Suprapubic skin (tissue), 4 donors: ENCODE measurements around the gene CC2D2B. TPM values are rescaled to one million over a fixed set of nuclear protein-coding genes. Genes with fewer than 3 reads are reported as not detected.

ENCODE experiments used
- DNase-seq, 2 donors: peaks; one replicate each; pipeline ENCODE4 v3.0.0-alpha.2; 2019; ENCODE audit warnings: low spot score in 2 of 2
- H3K27ac ChIP-seq: fragments of 200-600 bp; sonication (generic); one replicate; pipeline ENCODE4 v1.5.1; 2019
- H3K27me3 ChIP-seq: fragments of 200-600 bp; sonication (generic); one replicate; pipeline ENCODE4 v1.5.1; 2019
- H3K36me3 ChIP-seq: fragments of 200-600 bp; sonication (generic); one replicate; pipeline ENCODE4 v1.5.1; 2019
- H3K4me1 ChIP-seq: fragments of 200-600 bp; sonication (generic); one replicate; pipeline ENCODE4 v1.5.1; 2019
- H3K4me3 ChIP-seq: fragments of 200-600 bp; sonication (generic); one replicate; pipeline ENCODE4 v1.5.1; 2019; ENCODE audit warnings: mild to moderate bottlenecking
- H3K9me3 ChIP-seq: fragments of 200-600 bp; sonication (generic); one replicate; pipeline ENCODE4 v1.5.1; 2019
- CTCF ChIP-seq, 2 donors: fragments of 200-600 bp in 1 of 2; fragments of 450-650 bp in 1 of 2; sonication (generic) in 1 of 2; IDR thresholded peaks; one replicate each; pipeline ENCODE4 v1.5.1; 2016 to 2019; ENCODE audit warnings: antibody characterized with exemption in 2 of 2, mild to moderate bottlenecking in 1 of 2, moderate library complexity in 1 of 2
- EP300 ChIP-seq: sonication (generic); formaldehyde crosslinking; IDR thresholded peaks from one replicate; pipeline ENCODE4 v1.6.1; 2017; ENCODE audit warnings: antibody characterized with exemption
- POLR2A ChIP-seq, 2 donors: fragments of 450-650 bp; IDR thresholded peaks; one replicate each; pipeline ENCODE4 v1.6.1; 2017; ENCODE audit warnings: antibody characterized with exemption in 2 of 2, mild to moderate bottlenecking in 2 of 2, moderate library complexity in 2 of 2
- POLR2AphosphoS5 ChIP-seq, 3 donors: sonication (generic); formaldehyde crosslinking; IDR thresholded peaks; one replicate each; pipeline ENCODE4 v1.6.1; 2017; ENCODE audit warnings: antibody characterized with exemption in 3 of 3
- WGBS: methylation state at CpG from one replicate; pipeline ENCODE4 v1.1.5; 2018; 5-methylcytosine and 5-hydroxymethylcytosine counted together
- total RNA-seq, 4 donors: library from RNA; depleted of rRNA; stranded (reverse); fragments of >200 nt; gene quantifications; one replicate each; pipeline ENCODE4 v1.1.0, GENCODE V29; 2016

Gene CC2D2B
- total RNA-seq = 1 to 10 TPM in 1 of 4 donors, under 1 TPM in 2, not detected in 1; 0.47 to 3.9 (median 0.72) TPM

- peak within 1 kb of the TSS; percentile 71 for H3K4me3 ChIP-seq
- H3K27me3 ChIP-seq = no peaks in the 10 kb centered on the region
- DNase-seq = peak; percentile 85 to 91
- no peaks in the 10 kb centered on the region for H3K9me3 ChIP-seq
- peaks cover 7% of the 10 kb centered on the region for H3K4me1 ChIP-seq
- WGBS = under 1% methylated on average over 14 of the region's 69 CpGs
- peaks cover 12% of the 10 kb centered on the region for H3K36me3 ChIP-seq
- TF ChIP-seq CTCF (IDR thresholded peaks at IDR 0.05) (no peak), POLR2A (IDR thresholded peaks at IDR 0.05) (no peak), EP300 (no peak), POLR2AphosphoS5 (IDR thresholded peaks at IDR 0.05) (no peak)
- peak within 1 kb of the TSS; percentile 71 for H3K27ac ChIP-seq
Observed at GRCh38 chr10:95907456-95908253, at the start of gene CC2D2B. TSS of gene CC2D2B (plus strand) at chr10:95907975. CDS start at chr10:95911324, 3,349 bp downstream.

GRCh38 chr10:95860166-95860940 lies 47.4 kb upstream of the CC2D2B start:
- Histone ChIP-seq H3K27ac (no peak overlapping the region), H3K27me3 (no peaks in the 10 kb centered on the region), H3K4me3 (no peak overlapping the region), H3K36me3 (no peaks in the 10 kb centered on the region), H3K4me1 (no peaks in the 10 kb centered on the region), H3K9me3 (no peaks in the 10 kb centered on the region)
- 82% methylated on average over 3 of the region's 3 CpGs for WGBS
- DNase-seq = no peak
- TF ChIP-seq POLR2A (IDR thresholded peaks at IDR 0.05) (no peak), POLR2AphosphoS5 (IDR thresholded peaks at IDR 0.05) (no peak)

- Histone ChIP-seq H3K27ac (no peak overlapping the region), H3K9me3 (no peaks in the 10 kb centered on the region), H3K4me1 (no peaks in the 10 kb centered on the region), H3K27me3 (no peaks in the 10 kb centered on the region), H3K4me3 (no peak overlapping the region), H3K36me3 (peaks cover 2% of the 10 kb centered on the region)
- DNase-seq = no peak
- TF ChIP-seq CTCF (IDR thresholded peaks at IDR 0.05) (no peak), POLR2AphosphoS5 (IDR thresholded peaks at IDR 0.05) (no peak), POLR2A (IDR thresholded peaks at IDR 0.05) (no peak), EP300 (no peak)
- 73% methylated on average over 2 of the region's 2 CpGs for WGBS
Observed at GRCh38 chr10:95861386-95861785, 46.4 kb upstream of the CC2D2B start.

GRCh38 chr10:95864906-95865813 lies 42.6 kb upstream of the CC2D2B start:
- TF ChIP-seq CTCF (IDR thresholded peaks at IDR 0.05) (peak; percentile 55 to 72), POLR2AphosphoS5 (IDR thresholded peaks at IDR 0.05) (no peak), EP300 (no peak), POLR2A (IDR thresholded peaks at IDR 0.05) (no peak)
- H3K36me3 ChIP-seq = peaks cover 5% of the 10 kb centered on the region

GRCh38 chr10:95865814-95866466 lies 41.8 kb upstream of the CC2D2B start:
- no peaks in the 10 kb centered on the region for H3K9me3 ChIP-seq
- H3K4me1 ChIP-seq = no peaks in the 10 kb centered on the region
- peaks cover 13% of the 10 kb centered on the region for H3K36me3 ChIP-seq
- DNase-seq = no peak
- TF ChIP-seq CTCF (IDR thresholded peaks at IDR 0.05) (no peak), POLR2A (IDR thresholded peaks at IDR 0.05) (no peak), POLR2AphosphoS5 (IDR thresholded peaks at IDR 0.05) (no peak), EP300 (no peak)
- H3K27ac ChIP-seq = no peak overlapping the region
- no peaks in the 10 kb centered on the region for H3K27me3 ChIP-seq
- H3K4me3 ChIP-seq = no peak overlapping the region
- WGBS = 71% methylated on average over 6 of the region's 6 CpGs

More at GRCh38 chr10:95864906-95865813, 42.6 kb upstream of the CC2D2B start:
- 39% methylated on average over 7 of the region's 7 CpGs for WGBS
- Histone ChIP-seq H3K27ac (peak overlapping the region; percentile 2), H3K9me3 (no peaks in the 10 kb centered on the region), H3K27me3 (no peaks in the 10 kb centered on the region), H3K4me1 (no peaks in the 10 kb centered on the region), H3K4me3 (no peak overlapping the region)
- peak in 1 of 2 donors; percentile 74 for DNase-seq
